Measurements from ENCODE around the gene CPA5.

DNA sequence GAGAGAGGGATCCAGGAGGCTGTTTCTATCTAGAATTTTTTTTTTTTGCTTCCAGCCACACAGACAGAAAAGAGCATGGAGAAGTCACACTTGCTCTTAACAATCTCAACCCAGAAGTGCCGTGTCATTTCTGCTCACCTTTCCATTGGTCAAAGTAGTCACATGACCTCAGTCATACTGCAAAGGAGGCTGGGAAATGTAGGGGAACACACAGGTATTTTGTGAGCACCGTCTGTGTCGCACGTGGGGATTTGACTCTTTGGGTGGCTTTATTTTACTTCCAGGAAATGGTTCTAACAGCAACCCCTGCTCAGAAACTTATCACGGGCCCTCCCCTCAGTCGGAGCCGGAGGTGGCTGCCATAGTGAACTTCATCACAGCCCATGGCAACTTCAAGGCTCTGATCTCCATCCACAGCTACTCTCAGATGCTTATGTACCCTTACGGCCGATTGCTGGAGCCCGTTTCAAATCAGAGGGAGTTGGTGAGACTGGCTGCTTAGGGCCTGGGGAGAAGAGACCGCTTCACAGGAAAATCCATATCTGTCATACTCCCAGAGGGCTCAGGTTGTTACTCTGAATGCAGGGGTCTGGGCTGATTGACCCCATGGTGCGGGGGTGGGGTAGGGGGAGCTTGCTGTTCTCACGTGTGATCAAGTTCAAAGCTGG, 22.6 kb downstream of the CPA5 start:
- no peak for TF ChIP-seq POLR2A (IDR thresholded peaks at IDR 0.05)
- TF ChIP-seq, protein P1, sequence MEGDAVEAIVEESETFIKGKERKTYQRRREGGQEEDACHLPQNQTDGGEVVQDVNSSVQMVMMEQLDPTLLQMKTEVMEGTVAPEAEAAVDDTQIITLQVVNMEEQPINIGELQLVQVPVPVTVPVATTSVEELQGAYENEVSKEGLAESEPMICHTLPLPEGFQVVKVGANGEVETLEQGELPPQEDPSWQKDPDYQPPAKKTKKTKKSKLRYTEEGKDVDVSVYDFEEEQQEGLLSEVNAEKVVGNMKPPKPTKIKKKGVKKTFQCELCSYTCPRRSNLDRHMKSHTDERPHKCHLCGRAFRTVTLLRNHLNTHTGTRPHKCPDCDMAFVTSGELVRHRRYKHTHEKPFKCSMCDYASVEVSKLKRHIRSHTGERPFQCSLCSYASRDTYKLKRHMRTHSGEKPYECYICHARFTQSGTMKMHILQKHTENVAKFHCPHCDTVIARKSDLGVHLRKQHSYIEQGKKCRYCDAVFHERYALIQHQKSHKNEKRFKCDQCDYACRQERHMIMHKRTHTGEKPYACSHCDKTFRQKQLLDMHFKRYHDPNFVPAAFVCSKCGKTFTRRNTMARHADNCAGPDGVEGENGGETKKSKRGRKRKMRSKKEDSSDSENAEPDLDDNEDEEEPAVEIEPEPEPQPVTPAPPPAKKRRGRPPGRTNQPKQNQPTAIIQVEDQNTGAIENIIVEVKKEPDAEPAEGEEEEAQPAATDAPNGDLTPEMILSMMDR (IDR thresholded peaks at IDR 0.05): no peak

Data from uterus (tissue), 2 donors.